HG03064 (cell line): Measurements from ENCODE around the gene C2orf74.
"Not testable (repeated sequence)": the region's sequence is repeated elsewhere in the genome, so short reads cannot be mapped to it uniquely, and the experiment has no call there.

Experiments
- ATAC-seq: cut with Tn5 transposase; IDR thresholded peaks from one replicate; pipeline ENCODE4 v1.9.1; 2021; ENCODE audit warnings: low read depth; ENCODE audit not compliant: unreplicated experiment

C2orf74 gene

GRCh38 chr2:61172671-61173070 lies 10.7 kb downstream of the C2orf74 start:
- ATAC-seq, result no peak

- ATAC-seq, result no peak
Observed at GRCh38 chr2:61173116-61173515, 11.1 kb downstream of the C2orf74 start.

GRCh38 chr2:61175036-61175435 lies 13.0 kb downstream of the C2orf74 start:
- ATAC-seq, result no peak

- ATAC-seq, result peak; percentile 81
Observed at GRCh38 chr2:61176755-61177726, 15.1 kb downstream of the C2orf74 start.

- ATAC-seq, result no peak
Observed at GRCh38 chr2:61177727-61178549, 15.9 kb downstream of the C2orf74 start.

GRCh38 chr2:61178603-61179545 lies 16.9 kb downstream of the C2orf74 start:
- no peak for ATAC-seq

GRCh38 chr2:61179701-61180639 lies 18.0 kb downstream of the C2orf74 start:
- no peak for ATAC-seq

GRCh38 chr2:61180686-61181085 lies 18.7 kb downstream of the C2orf74 start:
- ATAC-seq, result no peak

GRCh38 chr2:61181382-61182058 lies 19.5 kb downstream of the C2orf74 start:
- no peak for ATAC-seq

- no peak for ATAC-seq
Observed at GRCh38 chr2:61182059-61182383, 20.0 kb downstream of the C2orf74 start.

- ATAC-seq, result no peak
Observed at GRCh38 chr2:61183795-61184194, 21.8 kb downstream of the C2orf74 start.

GRCh38 chr2:61184263-61184662 lies 22.3 kb downstream of the C2orf74 start:
- ATAC-seq, result no peak

- no peak for ATAC-seq
Observed at GRCh38 chr2:61185231-61185728, 23.3 kb downstream of the C2orf74 start.

GRCh38 chr2:61187085-61187484 lies 25.1 kb downstream of the C2orf74 start:
- ATAC-seq, result no peak

GRCh38 chr2:61193670-61194561 lies 31.9 kb downstream of the C2orf74 start:
- no peak for ATAC-seq

GRCh38 chr2:61194646-61195045 lies 32.7 kb downstream of the C2orf74 start:
- not testable (repeated sequence) for ATAC-seq

GRCh38 chr2:61196671-61197070 lies 34.7 kb downstream of the C2orf74 start:
- no peak for ATAC-seq

- ATAC-seq, result no peak
Observed at GRCh38 chr2:61205132-61205531, 43.1 kb downstream of the C2orf74 start.
